Left renal pelvis (tissue), 4 donors: ENCODE results near the gene MINDY4. TPM values are rescaled to one million over a fixed set of nuclear protein-coding genes. Genes with fewer than 3 reads are reported as not detected.
A peak's percentile ranks its signal among the peaks of the same experiment; 100 is the strongest.

Experiments used
- DNase-seq, 4 donors: peaks; one replicate each; pipeline ENCODE4 v3.0.0-alpha.2; 2013; ENCODE audit warnings: low read depth in 4 of 4, low spot score in 3 of 4
- polyA plus RNA-seq, 4 donors: library from polyadenylated mRNA; unstranded; fragments of 120-200 nt; gene quantifications; one replicate each; pipeline ENCODE4 v1.2.1, GENCODE V29; 2013; ENCODE audit not compliant: insufficient read length in 4 of 4

MINDY4 gene
- polyA plus RNA-seq, 4 donors, result 10.2 to 13.4 (median 10.6) TPM

- DNase-seq, result no peak
Measured at GRCh38 chr7:30869794-30870611, 98.8 kb downstream of the MINDY4 start.

GRCh38 chr7:30870821-30871518 is 99.8 kb downstream of the MINDY4 start:
- no peak for DNase-seq

GRCh38 chr7:30871655-30872054 is 100.4 kb downstream of the MINDY4 start:
- DNase-seq, result no peak

GRCh38 chr7:30873207-30873606 is 102.0 kb downstream of the MINDY4 start:
- no peak for DNase-seq

GRCh38 chr7:30873656-30874055 is 102.4 kb downstream of the MINDY4 start:
- no peak for DNase-seq

- no peak for DNase-seq
Measured at GRCh38 chr7:30874656-30875302, 103.6 kb downstream of the MINDY4 start.

GRCh38 chr7:30877015-30877769 is 106.0 kb downstream of the MINDY4 start:
- DNase-seq, result no peak

- DNase-seq, result no peak
Measured at GRCh38 chr7:30877993-30878392, 106.8 kb downstream of the MINDY4 start.

- no peak for DNase-seq
Measured at GRCh38 chr7:30879139-30880124, 108.2 kb downstream of the MINDY4 start.

GRCh38 chr7:30880125-30880720 is 109.0 kb downstream of the MINDY4 start:
- DNase-seq, result no peak

GRCh38 chr7:30880941-30881340 is 109.7 kb downstream of the MINDY4 start:
- no peak for DNase-seq

GRCh38 chr7:30881448-30881847 is 110.2 kb downstream of the MINDY4 start:
- no peak for DNase-seq

- DNase-seq, result no peak
Measured at GRCh38 chr7:30884881-30885280, 113.7 kb downstream of the MINDY4 start.

- no peak for DNase-seq
Measured at GRCh38 chr7:30886608-30887011, 115.4 kb downstream of the MINDY4 start.

- DNase-seq, result no peak
Measured at GRCh38 chr7:30887464-30887872, 116.3 kb downstream of the MINDY4 start.

- no peak for DNase-seq
Measured at GRCh38 chr7:30888747-30889146, 117.5 kb downstream of the MINDY4 start.

- no peak for DNase-seq
Measured at GRCh38 chr7:30890226-30890625, 119.0 kb downstream of the MINDY4 start.

GRCh38 chr7:30893357-30893756 is 122.1 kb downstream of the MINDY4 start:
- peak; percentile 48 to 79 (median 72) for DNase-seq

- no peak for DNase-seq
Measured at GRCh38 chr7:30894009-30894408, 122.8 kb downstream of the MINDY4 start.
